ENCODE results near the gene KIFAP3.
A peak's percentile ranks its signal among the peaks of the same experiment; 100 is the strongest.
"Not testable (repeated sequence)": the region's sequence is repeated elsewhere in the genome, so short reads cannot be mapped to it uniquely, and the experiment has no call there.

KIFAP3 gene

GRCh38 chr1:170064821-170065220 is 9.7 kb downstream of the KIFAP3 start:
- no peak for DNase-seq

DNA sequence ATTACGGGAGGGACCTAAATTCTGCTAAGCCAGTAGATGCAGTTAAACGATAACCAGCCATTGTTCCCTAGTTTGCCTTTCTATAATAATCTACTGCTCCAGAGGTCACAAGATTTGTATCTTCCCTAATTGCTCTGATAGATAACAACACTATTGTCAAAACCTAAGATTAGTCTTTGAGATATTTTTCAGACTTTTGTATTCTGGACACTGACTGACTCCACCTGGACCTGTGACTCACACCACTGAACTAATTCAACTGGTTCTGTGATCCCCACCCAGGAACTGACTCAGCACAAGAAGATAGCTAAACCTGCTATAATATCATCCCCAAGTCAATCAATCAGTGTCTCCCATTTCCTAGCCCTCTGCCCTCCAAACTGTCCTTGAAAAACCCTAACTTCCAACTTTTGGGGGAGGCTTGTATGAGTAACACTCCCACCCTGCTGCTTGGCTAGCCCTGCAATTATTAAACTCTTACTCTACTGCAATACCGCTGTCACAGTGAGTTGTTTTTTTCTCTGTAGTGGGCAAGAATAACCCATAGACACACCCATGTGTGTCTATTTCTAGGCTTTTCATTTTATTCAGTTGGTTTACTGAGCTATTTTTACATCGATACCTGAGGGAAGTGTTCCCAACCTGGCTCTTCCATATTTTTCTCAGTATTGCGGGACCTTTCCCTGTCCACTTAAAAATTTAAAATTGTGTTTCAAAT is 11.2 kb downstream of the KIFAP3 start:
- no peak for DNase-seq

DNA sequence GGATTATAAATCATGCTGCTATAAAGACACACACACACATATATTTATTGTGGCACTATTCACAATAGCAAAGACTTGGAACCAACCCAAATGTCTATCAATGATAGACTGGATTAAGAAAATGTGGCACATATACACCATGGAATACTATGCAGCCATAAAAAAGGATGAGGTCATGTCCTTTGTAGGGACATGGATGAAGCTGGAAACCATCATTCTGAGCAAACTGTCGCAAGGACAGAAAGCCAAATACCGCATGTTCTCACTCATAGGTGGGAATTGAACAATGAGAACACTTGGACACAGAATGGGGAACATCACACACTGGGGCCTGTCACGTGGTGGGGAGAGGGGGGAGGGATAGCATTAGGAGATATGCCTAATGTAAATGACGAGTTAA is 12.8 kb downstream of the KIFAP3 start:
- not testable (repeated sequence) for DNase-seq

DNA sequence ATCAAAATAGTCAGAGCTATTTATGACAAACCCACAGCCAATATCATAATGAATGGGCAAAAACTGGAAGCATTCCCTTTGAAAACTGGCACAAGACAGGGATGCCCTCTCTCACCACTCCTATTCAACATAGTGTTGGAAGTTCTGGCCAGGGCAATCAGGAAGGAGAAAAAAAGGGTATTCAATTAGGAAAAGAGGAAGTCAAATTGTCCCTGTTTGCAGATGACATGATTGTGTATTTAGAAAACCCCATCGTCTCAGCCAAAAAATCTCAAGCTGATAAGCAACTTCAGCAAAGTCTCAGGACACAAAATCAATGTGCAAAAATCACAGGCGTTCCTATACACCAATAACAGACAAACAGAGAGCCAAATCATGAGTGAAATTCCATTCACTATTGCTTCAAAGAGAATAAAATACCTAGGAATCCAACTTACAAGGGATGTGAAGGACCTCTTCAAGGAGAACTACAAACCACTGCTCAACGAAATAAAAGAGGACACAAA is 14.4 kb downstream of the KIFAP3 start:
- DNase-seq, result not testable (repeated sequence)

- DNase-seq, result no peak
Measured at GRCh38 chr1:170049176-170049800, 25.2 kb downstream of the KIFAP3 start.

GRCh38 chr1:170048515-170048914 is 26.0 kb downstream of the KIFAP3 start:
- no peak for DNase-seq

GRCh38 chr1:170044187-170044586 is 30.3 kb downstream of the KIFAP3 start:
- no peak for DNase-seq

GRCh38 chr1:170041423-170042192 is 32.9 kb downstream of the KIFAP3 start:
- DNase-seq, result no peak

DNA sequence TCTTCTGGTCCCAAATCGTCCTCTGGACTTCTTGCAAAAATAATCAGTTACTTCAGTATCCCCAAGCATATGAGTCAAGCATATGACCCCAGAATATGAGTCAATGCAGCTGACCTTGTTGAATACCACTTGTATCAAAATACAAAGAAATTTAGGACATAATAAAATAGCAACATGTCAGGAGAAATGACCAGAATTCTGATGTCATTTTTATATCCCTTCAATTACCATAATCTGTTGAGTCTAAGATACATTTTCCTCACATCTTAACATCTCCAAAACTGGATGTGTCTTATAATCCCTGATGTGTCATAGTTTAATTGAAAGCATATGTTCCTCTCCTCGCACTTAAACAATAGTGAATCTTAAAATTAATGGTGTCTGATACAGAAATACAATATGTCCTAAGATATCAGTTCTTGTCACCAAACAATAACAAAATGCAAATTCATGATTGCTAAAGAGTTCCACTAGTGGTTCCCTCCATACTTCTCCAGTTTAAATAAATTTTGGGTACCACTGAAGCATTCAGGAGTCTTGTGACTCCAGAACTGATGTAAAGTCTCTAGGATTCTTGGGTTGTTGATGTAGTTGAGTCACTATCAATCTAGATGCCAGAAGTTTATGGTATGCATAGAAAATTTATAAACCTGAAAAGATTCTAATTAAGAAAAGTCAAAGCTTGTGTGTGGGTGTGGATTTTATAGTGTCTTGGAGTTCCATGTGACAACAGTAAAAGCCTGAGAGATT is 41.8 kb downstream of the KIFAP3 start:
- no peak for DNase-seq

DNA sequence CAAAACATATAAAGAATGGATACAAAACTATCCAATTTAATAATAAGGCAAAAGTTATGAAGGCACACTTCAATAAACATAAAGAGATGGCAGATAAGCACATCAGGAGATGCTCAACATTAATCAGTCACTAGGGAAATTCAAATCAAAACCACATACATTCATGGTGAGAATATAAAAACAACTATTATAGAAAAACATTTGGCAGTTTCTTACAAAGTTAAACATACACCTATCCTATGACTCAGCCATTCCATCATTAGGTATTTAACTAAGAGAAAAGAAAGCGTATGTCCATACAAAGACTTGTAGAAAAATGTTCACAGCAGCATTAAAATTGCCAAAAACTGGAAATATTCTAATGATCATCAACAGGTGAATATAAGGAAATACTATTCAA is 44.3 kb downstream of the KIFAP3 start:
- DNase-seq, result no peak

GRCh38 chr1:170027760-170028159 is 46.7 kb downstream of the KIFAP3 start:
- DNase-seq, result no peak

DNA sequence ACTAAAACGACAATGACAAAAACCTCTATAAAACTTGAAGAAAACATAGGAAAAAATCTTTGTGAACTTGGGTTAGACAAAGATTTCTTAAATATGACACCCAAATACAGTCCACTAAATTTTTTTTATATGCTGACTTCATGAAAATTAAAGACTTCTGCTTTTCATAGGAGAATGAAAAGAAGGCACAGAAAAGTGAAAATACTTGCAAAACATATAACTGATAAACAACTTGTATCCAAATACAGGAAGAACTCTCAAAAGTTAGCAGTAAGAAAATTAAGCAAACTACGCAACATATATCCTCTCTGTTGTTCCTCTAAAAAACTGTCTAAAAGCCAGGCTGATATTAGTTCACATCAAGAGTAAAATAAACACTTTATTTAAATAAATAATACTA is 53.6 kb downstream of the KIFAP3 start:
- DNase-seq, result no peak

- no peak for DNase-seq
Measured at GRCh38 chr1:170017478-170017877, 57.0 kb downstream of the KIFAP3 start.

DNA sequence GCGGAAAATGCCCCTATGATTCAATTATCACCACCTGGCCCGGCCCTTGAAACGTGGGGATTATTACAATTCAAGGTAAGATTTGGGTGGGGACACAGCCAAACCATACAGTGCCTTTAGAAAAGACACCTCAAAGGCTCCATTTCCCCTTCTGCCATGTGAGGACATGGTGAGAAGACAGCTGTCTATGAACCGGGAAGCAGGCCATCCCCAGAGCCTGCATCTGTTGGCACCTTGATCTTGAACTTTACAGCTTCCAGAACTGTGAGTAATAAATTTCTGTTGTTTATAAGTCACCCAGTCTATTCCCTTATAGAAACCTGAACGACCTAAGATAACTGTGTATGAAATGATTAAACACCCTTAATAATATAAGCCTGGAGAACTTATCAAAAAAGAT is 61.6 kb downstream of the KIFAP3 start:
- no peak for DNase-seq

- DNase-seq, result no peak
Measured at GRCh38 chr1:170010443-170010842, 64.1 kb downstream of the KIFAP3 start.

DNA sequence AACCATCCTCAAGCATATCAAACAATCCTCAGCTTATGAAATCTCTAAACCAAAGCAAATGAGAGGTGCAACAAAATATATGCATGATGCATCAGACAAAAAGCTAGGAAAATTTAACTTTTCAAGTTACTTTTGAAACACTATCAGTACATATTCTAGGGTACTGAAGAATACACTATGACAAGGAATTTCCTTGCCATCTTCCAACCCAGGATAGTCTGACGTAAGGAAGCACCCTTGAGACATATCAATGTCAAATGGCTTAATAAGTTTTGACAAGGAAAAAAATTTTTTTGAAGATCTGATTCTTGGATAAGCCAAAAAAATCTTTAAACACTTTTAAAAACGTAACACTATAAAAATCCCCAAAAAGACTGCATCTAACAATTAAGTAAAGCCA is 64.9 kb downstream of the KIFAP3 start:
- no peak for DNase-seq

- not testable (repeated sequence) for DNase-seq
Measured at GRCh38 chr1:170008745-170009144, 65.8 kb downstream of the KIFAP3 start.

- DNase-seq, result not testable (repeated sequence)
Measured at GRCh38 chr1:170003270-170003835, 71.1 kb downstream of the KIFAP3 start.

DNA sequence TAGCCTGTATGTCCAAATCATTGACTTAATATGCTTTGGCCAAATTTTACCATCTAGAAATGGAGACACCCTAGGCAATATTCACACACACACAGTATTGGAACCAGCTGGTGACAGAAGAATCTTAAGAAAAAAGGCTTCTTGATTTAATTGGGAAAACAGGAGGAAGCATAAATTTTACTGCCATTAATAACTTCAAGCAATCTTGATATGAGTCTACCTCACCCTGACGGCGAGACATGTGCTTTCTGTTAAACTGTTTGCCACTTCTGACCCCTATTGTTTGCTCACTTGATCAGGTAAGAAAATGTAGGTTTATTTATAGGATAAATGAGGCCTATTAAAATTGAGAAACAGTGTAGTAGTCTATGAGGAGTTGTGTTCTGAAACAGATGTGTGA is 73.2 kb downstream of the KIFAP3 start:
- DNase-seq, result no peak

- DNase-seq, result no peak
Measured at GRCh38 chr1:169999761-170000160, 74.7 kb downstream of the KIFAP3 start.

GRCh38 chr1:169999331-169999741 is 75.2 kb downstream of the KIFAP3 start:
- DNase-seq, result peak in 25 of 58 donors; percentile 0 to 53 (median 4)

Measured in anterior cingulate cortex (tissue), 58 donors.